Lung (tissue), 12 donors: Measurements from ENCODE around the gene ZNF280C. TPM values are rescaled to one million over a fixed set of nuclear protein-coding genes. Genes with fewer than 3 reads are reported as not detected.

Source experiments
- ATAC-seq: fragments of 200-7000 bp; cut with Tn5 transposase; one replicate; pipeline ENCODE4 v1.9.1; 2020; ENCODE audit warnings: moderate number of reproducible peaks; ENCODE audit not compliant: insufficient read depth, low FRiP score
- DNase-seq, 3 donors: peaks; one replicate each; pipeline ENCODE4 v3.0.0-alpha.2; 2013 to 2017
- H3K27ac ChIP-seq, 2 donors: one replicate each; pipeline ENCODE4 v1.5.1; 2013; ENCODE audit warnings: mild to moderate bottlenecking in 2 of 2, moderate library complexity in 2 of 2, control low read depth in 1 of 2, inconsistent platforms in 1 of 2, low read depth in 1 of 2, low read length in 1 of 2
- H3K27me3 ChIP-seq, 3 donors: one replicate each; pipeline ENCODE4 v1.5.1; 2013; ENCODE audit warnings: low read length in 2 of 3; ENCODE audit not compliant: control insufficient read depth in 3 of 3, insufficient read depth in 3 of 3
- H3K36me3 ChIP-seq, 4 donors: one replicate each; pipeline ENCODE4 v1.5.1; 2013; ENCODE audit warnings: low read length in 4 of 4, mild to moderate bottlenecking in 1 of 4, moderate library complexity in 1 of 4; ENCODE audit not compliant: control insufficient read depth in 4 of 4, insufficient read depth in 4 of 4
- H3K4me1 ChIP-seq, 5 donors: one replicate each; pipeline ENCODE4 v1.5.1; 2013; ENCODE audit warnings: low read length in 5 of 5, mild to moderate bottlenecking in 2 of 5, moderate library complexity in 1 of 5; ENCODE audit not compliant: control insufficient read depth in 5 of 5, insufficient read depth in 5 of 5
- H3K4me3 ChIP-seq: one replicate; pipeline ENCODE4 v1.5.1; 2013; ENCODE audit warnings: mild to moderate bottlenecking, control low read depth, moderate library complexity
- H3K9ac ChIP-seq, 2 donors: one replicate each; pipeline ENCODE4 v1.5.1; 2013; ENCODE audit warnings: low read length in 2 of 2, control low read depth in 1 of 2; ENCODE audit not compliant: insufficient read depth in 1 of 2
- H3K9me3 ChIP-seq, 4 donors: one replicate each; pipeline ENCODE4 v1.5.1; 2013; ENCODE audit warnings: low read length in 3 of 4, mild to moderate bottlenecking in 1 of 4, moderate library complexity in 1 of 4; ENCODE audit not compliant: control insufficient read depth in 4 of 4, insufficient read depth in 3 of 4
- CTCF ChIP-seq: IDR thresholded peaks from 2 replicates; pipeline ENCODE4 v1.5.1; 2012; ENCODE audit warnings: mild to moderate bottlenecking; ENCODE audit errors: control extremely low read depth, extremely low read depth
- whole genome bisulfite sequencing, 2 donors: extraction: QIAGEN DNeasy Blood & Tissue Kit; methylation state at CpG; one replicate each; pipeline ENCODE4 v1.1.7; 2013; 5-methylcytosine and 5-hydroxymethylcytosine counted together
- polyA plus RNA-seq, 2 donors: library from polyadenylated mRNA; stranded (reverse); fragments of 200-250 nt; gene quantifications; one replicate each; pipeline ENCODE4 v1.2.1, GENCODE V29; 2013
- total RNA-seq, 2 donors: library from RNA; depleted of rRNA in 1 of 2; stranded (reverse); fragments of >200 nt in 1 of 2; gene quantifications; one replicate each; pipeline ENCODE4 v1.2.1, GENCODE V29; 2014 to 2021
- donor health status: control.
- donor health status: control.
- donor health status: Bipolar disorder and iron deficiency.
- donor health status: healthy.
- donor health status: DM: yes; HTN: yes; CAD: no.

Gene ZNF280C
- total and polyA plus RNA-seq, 4 donors, result 1.2 to 7.3 (median 2.5) TPM

- ATAC-seq (no peak), DNase-seq (peak; percentile 31 to 42 (median 37))
- Histone ChIP-seq H3K4me3 (peak within 1 kb of the TSS; percentile 0), H3K9ac (no peak within 1 kb of the TSS), H3K9me3 (peaks cover 0 to 1% (median 0%) of the 10 kb centered on the region in 4 donors), H3K27ac (peak within 1 kb of the TSS in 1 of 2 donors; percentile 61), H3K27me3 (peaks cover 0 to 8% (median 5%) of the 10 kb centered on the region in 3 donors), H3K4me1 (peaks cover 0 to 10% (median 4%) of the 10 kb centered on the region in 5 donors), H3K36me3 (no peaks in the 10 kb centered on the region)
- 0 to 33% methylated on average over 11 to 61 of the region's 61 CpGs for whole genome bisulfite sequencing, 2 donors
- TF ChIP-seq CTCF, result no peak
These were observed 97.1 kb downstream of the ZNF280C start, which contains the start of gene RAB33A for GRCh38 chrX:130171446-130172126. Gene RAB33A (plus strand): TSS chrX:130171962. CDS start chrX:130172063, 101 bp downstream.

GRCh38 chrX:130170752-130171445 lies 97.8 kb downstream of the ZNF280C start:
- H3K9me3 ChIP-seq, result peaks cover 0 to 1% (median 0%) of the 10 kb centered on the region in 4 donors
- ATAC-seq (peak; percentile 13), DNase-seq (peak in 2 of 3 donors; percentile 17 to 23)
- WGBS, 2 donors, result 1 to 35% methylated on average over 22 to 36 of the region's 36 CpGs
- H3K4me1 ChIP-seq, result peaks cover 0 to 13% (median 4%) of the 10 kb centered on the region in 5 donors
- H3K36me3 ChIP-seq, result no peaks in the 10 kb centered on the region
- H3K9ac ChIP-seq, result no peak overlapping the region
- no peak overlapping the region for H3K4me3 ChIP-seq
- peaks cover 0 to 8% (median 5%) of the 10 kb centered on the region in 3 donors for H3K27me3 ChIP-seq
- TF ChIP-seq CTCF, result no peak
- no peak overlapping the region for H3K27ac ChIP-seq

GRCh38 chrX:130167040-130167439 lies 101.7 kb downstream of the ZNF280C start:
- Histone ChIP-seq H3K36me3 (no peaks in the 10 kb centered on the region), H3K27me3 (peaks cover 3 to 6% (median 5%) of the 10 kb centered on the region in 3 donors), H3K27ac (peak overlapping the region in 1 of 2 donors; percentile 96), H3K4me3 (no peak overlapping the region), H3K4me1 (peaks cover 0 to 16% (median 3%) of the 10 kb centered on the region in 5 donors), H3K9ac (no peak overlapping the region), H3K9me3 (peaks cover 0 to 5% (median 0%) of the 10 kb centered on the region in 4 donors)
- DNase-seq (no peak), ATAC-seq (no peak)
- 62 to 75% methylated on average over 4 of the region's 4 CpGs for WGBS, 2 donors
- TF ChIP-seq CTCF, result no peak
